HEK293 (cell line): ENCODE data around the gene PLCD3.

Experiments
- GLI4 ChIP-seq: fragments of 450-650 bp; formaldehyde crosslinking; IDR thresholded peaks from 2 replicates; pipeline ENCODE4 v1.5.1; 2016; ENCODE audit warnings: missing biosample characterization, missing genetic modification characterization
- HOXD13 ChIP-seq: sonication (generic); formaldehyde crosslinking; IDR thresholded peaks from 2 replicates; pipeline ENCODE4 v1.8.0; 2022; ENCODE audit warnings: missing genetic modification reagents, borderline replicate concordance
- YY1 ChIP-seq: fragments of 450-650 bp; formaldehyde crosslinking; IDR thresholded peaks from 2 replicates; pipeline ENCODE4 v1.5.1; 2018; ENCODE audit warnings: missing biosample characterization, missing genetic modification characterization
- ZBTB1 ChIP-seq: fragments of 450-650 bp; formaldehyde crosslinking; IDR thresholded peaks from 2 replicates; pipeline ENCODE4 v1.5.1; 2016; ENCODE audit warnings: missing biosample characterization, missing genetic modification characterization
- ZBTB17 ChIP-seq: fragments of 450-650 bp; formaldehyde crosslinking; IDR thresholded peaks from 2 replicates; pipeline ENCODE4 v1.5.1; 2016; ENCODE audit warnings: missing biosample characterization, missing genetic modification characterization
- ZBTB21 ChIP-seq: fragments of 450-650 bp; formaldehyde crosslinking; IDR thresholded peaks from 2 replicates; pipeline ENCODE4 v1.5.1; 2017; ENCODE audit warnings: missing biosample characterization, missing genetic modification characterization
- ZBTB48 ChIP-seq: fragments of 450-650 bp; formaldehyde crosslinking; IDR thresholded peaks from 2 replicates; pipeline ENCODE4 v1.5.1; 2016; ENCODE audit warnings: missing biosample characterization, missing genetic modification characterization
- ZFHX2 ChIP-seq: fragments of 450-650 bp; formaldehyde crosslinking; conservative IDR thresholded peaks from 2 replicates; pipeline ENCODE4 v1.5.1; 2016; ENCODE audit warnings: missing biosample characterization, missing genetic modification characterization
- ZIC2 ChIP-seq: fragments of 450-650 bp; formaldehyde crosslinking; IDR thresholded peaks from 2 replicates; pipeline ENCODE4 v1.5.1; 2016; ENCODE audit warnings: missing biosample characterization, missing genetic modification characterization
- ZNF121 ChIP-seq: fragments of 450-650 bp; formaldehyde crosslinking; IDR thresholded peaks from 2 replicates; pipeline ENCODE4 v1.5.1; 2016; ENCODE audit warnings: missing biosample characterization, missing genetic modification characterization
- ZNF146 ChIP-seq: fragments of 450-650 bp; formaldehyde crosslinking; IDR thresholded peaks from 2 replicates; pipeline ENCODE4 v1.5.1; 2016; ENCODE audit warnings: missing biosample characterization, missing genetic modification characterization
- ZNF174 ChIP-seq: fragments of 450-650 bp; formaldehyde crosslinking; IDR thresholded peaks from 2 replicates; pipeline ENCODE4 v1.5.0; 2017; ENCODE audit warnings: missing biosample characterization, mild to moderate bottlenecking, missing genetic modification characterization
- ZNF184 ChIP-seq: fragments of 450-650 bp; IDR thresholded peaks from 2 replicates; pipeline ENCODE4 v1.5.1; 2018; ENCODE audit warnings: missing biosample characterization, mild to moderate bottlenecking, missing genetic modification characterization
- ZNF23 ChIP-seq: fragments of 450-650 bp; formaldehyde crosslinking; IDR thresholded peaks from 2 replicates; pipeline ENCODE4 v1.5.1; 2016; ENCODE audit warnings: missing biosample characterization, missing genetic modification characterization, borderline replicate concordance
- ZNF302 ChIP-seq: fragments of 450-650 bp; formaldehyde crosslinking; IDR thresholded peaks from 2 replicates; pipeline ENCODE4 v1.5.1; 2016; ENCODE audit warnings: missing biosample characterization, missing genetic modification characterization, low read depth
- ZNF391 ChIP-seq: fragments of 450-650 bp; formaldehyde crosslinking; IDR thresholded peaks from 2 replicates; pipeline ENCODE4 v1.5.1; 2016; ENCODE audit warnings: low read depth, missing biosample characterization, missing genetic modification characterization, borderline replicate concordance
- ZNF416 ChIP-seq: fragments of 450-650 bp; formaldehyde crosslinking; IDR thresholded peaks from 2 replicates; pipeline ENCODE4 v1.5.1; 2016; ENCODE audit warnings: missing biosample characterization, missing genetic modification characterization
- ZNF433 ChIP-seq: fragments of 450-650 bp; formaldehyde crosslinking; IDR thresholded peaks from 2 replicates; pipeline ENCODE4 v1.5.1; 2016; ENCODE audit warnings: missing biosample characterization, missing genetic modification characterization, low read depth
- ZNF621 ChIP-seq: fragments of 450-650 bp; formaldehyde crosslinking; IDR thresholded peaks from 2 replicates; pipeline ENCODE4 v1.5.1; 2017; ENCODE audit warnings: missing biosample characterization, missing genetic modification characterization
- ZNF629 ChIP-seq: fragments of 450-650 bp; formaldehyde crosslinking; IDR thresholded peaks from 2 replicates; pipeline ENCODE4 v1.5.1; 2017; ENCODE audit warnings: missing biosample characterization, missing genetic modification characterization
- TF ChIP-seq, protein P1 (sequence below): fragments of 450-650 bp; formaldehyde crosslinking; IDR thresholded peaks from 2 replicates; pipeline ENCODE4 v1.5.1; 2016; ENCODE audit warnings: missing biosample characterization, missing genetic modification characterization, borderline replicate concordance
- TF ChIP-seq, protein P2 (sequence below): fragments of 450-650 bp; formaldehyde crosslinking; IDR thresholded peaks from 2 replicates; pipeline ENCODE4 v1.5.1; 2017; ENCODE audit warnings: missing biosample characterization, missing genetic modification characterization
- TF ChIP-seq, protein P3 (sequence below): fragments of 450-650 bp; formaldehyde crosslinking; conservative IDR thresholded peaks from 2 replicates; pipeline ENCODE4 v1.5.1; 2016; ENCODE audit warnings: low read depth, missing biosample characterization, missing genetic modification characterization
- TF ChIP-seq, protein P4 (sequence below): fragments of 450-650 bp; formaldehyde crosslinking; IDR thresholded peaks from 2 replicates; pipeline ENCODE4 v1.5.1; 2016; ENCODE audit warnings: missing biosample characterization, missing genetic modification characterization
- TF ChIP-seq, protein P5 (sequence below): fragments of 450-650 bp; formaldehyde crosslinking; IDR thresholded peaks from 2 replicates; pipeline ENCODE4 v1.5.0; 2017; ENCODE audit warnings: missing biosample characterization, missing genetic modification characterization, borderline replicate concordance
- TF ChIP-seq, protein P6 (sequence below): fragments of 450-650 bp; formaldehyde crosslinking; IDR thresholded peaks from 2 replicates; pipeline ENCODE4 v1.5.1; 2016; ENCODE audit warnings: missing biosample characterization, missing genetic modification characterization
- TF ChIP-seq, protein P7 (sequence below): fragments of 450-650 bp; formaldehyde crosslinking; IDR thresholded peaks from 2 replicates; pipeline ENCODE4 v1.5.1; 2016; ENCODE audit warnings: missing biosample characterization, missing genetic modification characterization, low read depth

Gene PLCD3

DNA sequence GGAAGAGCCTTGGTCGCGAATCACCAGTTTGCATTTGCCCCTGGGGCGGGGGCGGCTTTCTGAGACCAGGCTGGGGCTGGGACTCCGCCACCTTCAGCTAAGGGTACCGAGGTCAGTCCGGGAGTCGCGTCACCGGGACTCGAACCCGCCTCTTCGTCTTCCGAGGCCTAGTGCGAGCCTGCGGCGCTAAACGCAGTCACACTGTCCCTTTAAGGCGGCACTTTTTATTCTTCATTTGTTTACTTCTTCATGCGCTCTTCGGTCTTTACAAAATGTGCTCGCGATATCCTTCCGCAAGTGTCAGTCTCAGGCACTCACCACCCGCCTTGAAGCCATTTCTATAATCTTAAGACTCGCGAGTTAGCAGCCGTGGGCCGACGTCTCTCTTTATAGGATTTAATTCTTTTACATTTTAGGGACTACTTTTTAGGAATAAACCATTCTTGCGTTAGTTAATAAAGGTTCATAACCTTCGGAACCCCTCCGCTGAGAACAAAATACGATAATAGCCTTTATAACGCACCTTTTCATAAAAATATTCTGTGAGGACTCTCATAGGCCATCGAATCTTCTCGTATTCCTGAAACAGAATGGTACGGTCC lies 15.4 kb upstream of the PLCD3 start (continued):
- TF ChIP-seq ZNF433 (tag by site-specific recombination) (0 out of 2 replicates have a peak, but pooled peaks have one; percentile 12), ZBTB1 (tag by site-specific recombination) (no peak), ZFHX2 (tag by site-specific recombination) (peak; percentile 56), ZBTB17 (tag by site-specific recombination) (peak; percentile 10), ZBTB21 (tag by site-specific recombination) (peak; percentile 74), ZNF629 (tag by site-specific recombination) (peak; percentile 82), ZNF23 (tag by site-specific recombination) (no peak), ZNF416 (no peak), ZNF121 (tag by site-specific recombination) (no peak), YY1 (peak; percentile 86), ZNF621 (tag by site-specific recombination) (no peak), ZNF184 (tag by site-specific recombination) (peak; percentile 89; the same call in 1 of the 2 replicates), GLI4 (tag by site-specific recombination) (0 out of 2 replicates have a peak, but pooled peaks have one; percentile 69), ZNF302 (tag by site-specific recombination) (no peak; the same call in 1 of the 2 replicates), ZBTB48 (tag by site-specific recombination) (no peak), ZNF174 (no peak), ZIC2 (tag by site-specific recombination) (no peak; the same call in 1 of the 2 replicates), ZNF391 (tag by site-specific recombination) (peak; percentile 95), HOXD13 (no peak), ZNF146 (peak; percentile 93)
- TF ChIP-seq, protein P1, sequence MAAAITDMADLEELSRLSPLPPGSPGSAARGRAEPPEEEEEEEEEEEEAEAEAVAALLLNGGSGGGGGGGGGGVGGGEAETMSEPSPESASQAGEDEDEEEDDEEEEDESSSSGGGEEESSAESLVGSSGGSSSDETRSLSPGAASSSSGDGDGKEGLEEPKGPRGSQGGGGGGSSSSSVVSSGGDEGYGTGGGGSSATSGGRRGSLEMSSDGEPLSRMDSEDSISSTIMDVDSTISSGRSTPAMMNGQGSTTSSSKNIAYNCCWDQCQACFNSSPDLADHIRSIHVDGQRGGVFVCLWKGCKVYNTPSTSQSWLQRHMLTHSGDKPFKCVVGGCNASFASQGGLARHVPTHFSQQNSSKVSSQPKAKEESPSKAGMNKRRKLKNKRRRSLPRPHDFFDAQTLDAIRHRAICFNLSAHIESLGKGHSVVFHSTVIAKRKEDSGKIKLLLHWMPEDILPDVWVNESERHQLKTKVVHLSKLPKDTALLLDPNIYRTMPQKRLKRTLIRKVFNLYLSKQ = no peak
- TF ChIP-seq, protein P2, sequence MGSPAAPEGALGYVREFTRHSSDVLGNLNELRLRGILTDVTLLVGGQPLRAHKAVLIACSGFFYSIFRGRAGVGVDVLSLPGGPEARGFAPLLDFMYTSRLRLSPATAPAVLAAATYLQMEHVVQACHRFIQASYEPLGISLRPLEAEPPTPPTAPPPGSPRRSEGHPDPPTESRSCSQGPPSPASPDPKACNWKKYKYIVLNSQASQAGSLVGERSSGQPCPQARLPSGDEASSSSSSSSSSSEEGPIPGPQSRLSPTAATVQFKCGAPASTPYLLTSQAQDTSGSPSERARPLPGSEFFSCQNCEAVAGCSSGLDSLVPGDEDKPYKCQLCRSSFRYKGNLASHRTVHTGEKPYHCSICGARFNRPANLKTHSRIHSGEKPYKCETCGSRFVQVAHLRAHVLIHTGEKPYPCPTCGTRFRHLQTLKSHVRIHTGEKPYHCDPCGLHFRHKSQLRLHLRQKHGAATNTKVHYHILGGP (tag by site-specific recombination) = 0 out of 2 replicates have a peak, but pooled peaks have one; percentile 44
- TF ChIP-seq, protein P3, sequence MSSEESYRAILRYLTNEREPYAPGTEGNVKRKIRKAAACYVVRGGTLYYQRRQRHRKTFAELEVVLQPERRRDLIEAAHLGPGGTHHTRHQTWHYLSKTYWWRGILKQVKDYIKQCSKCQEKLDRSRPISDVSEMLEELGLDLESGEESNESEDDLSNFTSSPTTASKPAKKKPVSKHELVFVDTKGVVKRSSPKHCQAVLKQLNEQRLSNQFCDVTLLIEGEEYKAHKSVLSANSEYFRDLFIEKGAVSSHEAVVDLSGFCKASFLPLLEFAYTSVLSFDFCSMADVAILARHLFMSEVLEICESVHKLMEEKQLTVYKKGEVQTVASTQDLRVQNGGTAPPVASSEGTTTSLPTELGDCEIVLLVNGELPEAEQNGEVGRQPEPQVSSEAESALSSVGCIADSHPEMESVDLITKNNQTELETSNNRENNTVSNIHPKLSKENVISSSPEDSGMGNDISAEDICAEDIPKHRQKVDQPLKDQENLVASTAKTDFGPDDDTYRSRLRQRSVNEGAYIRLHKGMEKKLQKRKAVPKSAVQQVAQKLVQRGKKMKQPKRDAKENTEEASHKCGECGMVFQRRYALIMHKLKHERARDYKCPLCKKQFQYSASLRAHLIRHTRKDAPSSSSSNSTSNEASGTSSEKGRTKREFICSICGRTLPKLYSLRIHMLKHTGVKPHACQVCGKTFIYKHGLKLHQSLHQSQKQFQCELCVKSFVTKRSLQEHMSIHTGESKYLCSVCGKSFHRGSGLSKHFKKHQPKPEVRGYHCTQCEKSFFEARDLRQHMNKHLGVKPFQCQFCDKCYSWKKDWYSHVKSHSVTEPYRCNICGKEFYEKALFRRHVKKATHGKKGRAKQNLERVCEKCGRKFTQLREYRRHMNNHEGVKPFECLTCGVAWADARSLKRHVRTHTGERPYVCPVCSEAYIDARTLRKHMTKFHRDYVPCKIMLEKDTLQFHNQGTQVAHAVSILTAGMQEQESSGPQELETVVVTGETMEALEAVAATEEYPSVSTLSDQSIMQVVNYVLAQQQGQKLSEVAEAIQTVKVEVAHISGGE (tag by site-specific recombination) = peak; percentile 49; the same call in 1 of the 2 replicates
- TF ChIP-seq, protein P4, sequence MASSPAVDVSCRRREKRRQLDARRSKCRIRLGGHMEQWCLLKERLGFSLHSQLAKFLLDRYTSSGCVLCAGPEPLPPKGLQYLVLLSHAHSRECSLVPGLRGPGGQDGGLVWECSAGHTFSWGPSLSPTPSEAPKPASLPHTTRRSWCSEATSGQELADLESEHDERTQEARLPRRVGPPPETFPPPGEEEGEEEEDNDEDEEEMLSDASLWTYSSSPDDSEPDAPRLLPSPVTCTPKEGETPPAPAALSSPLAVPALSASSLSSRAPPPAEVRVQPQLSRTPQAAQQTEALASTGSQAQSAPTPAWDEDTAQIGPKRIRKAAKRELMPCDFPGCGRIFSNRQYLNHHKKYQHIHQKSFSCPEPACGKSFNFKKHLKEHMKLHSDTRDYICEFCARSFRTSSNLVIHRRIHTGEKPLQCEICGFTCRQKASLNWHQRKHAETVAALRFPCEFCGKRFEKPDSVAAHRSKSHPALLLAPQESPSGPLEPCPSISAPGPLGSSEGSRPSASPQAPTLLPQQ (tag by site-specific recombination) = peak; percentile 93
- TF ChIP-seq, protein P5, sequence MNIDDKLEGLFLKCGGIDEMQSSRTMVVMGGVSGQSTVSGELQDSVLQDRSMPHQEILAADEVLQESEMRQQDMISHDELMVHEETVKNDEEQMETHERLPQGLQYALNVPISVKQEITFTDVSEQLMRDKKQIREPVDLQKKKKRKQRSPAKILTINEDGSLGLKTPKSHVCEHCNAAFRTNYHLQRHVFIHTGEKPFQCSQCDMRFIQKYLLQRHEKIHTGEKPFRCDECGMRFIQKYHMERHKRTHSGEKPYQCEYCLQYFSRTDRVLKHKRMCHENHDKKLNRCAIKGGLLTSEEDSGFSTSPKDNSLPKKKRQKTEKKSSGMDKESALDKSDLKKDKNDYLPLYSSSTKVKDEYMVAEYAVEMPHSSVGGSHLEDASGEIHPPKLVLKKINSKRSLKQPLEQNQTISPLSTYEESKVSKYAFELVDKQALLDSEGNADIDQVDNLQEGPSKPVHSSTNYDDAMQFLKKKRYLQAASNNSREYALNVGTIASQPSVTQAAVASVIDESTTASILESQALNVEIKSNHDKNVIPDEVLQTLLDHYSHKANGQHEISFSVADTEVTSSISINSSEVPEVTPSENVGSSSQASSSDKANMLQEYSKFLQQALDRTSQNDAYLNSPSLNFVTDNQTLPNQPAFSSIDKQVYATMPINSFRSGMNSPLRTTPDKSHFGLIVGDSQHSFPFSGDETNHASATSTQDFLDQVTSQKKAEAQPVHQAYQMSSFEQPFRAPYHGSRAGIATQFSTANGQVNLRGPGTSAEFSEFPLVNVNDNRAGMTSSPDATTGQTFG (tag by site-specific recombination) = peak; percentile 42; the same call in 1 of the 2 replicates
- TF ChIP-seq, protein P6, sequence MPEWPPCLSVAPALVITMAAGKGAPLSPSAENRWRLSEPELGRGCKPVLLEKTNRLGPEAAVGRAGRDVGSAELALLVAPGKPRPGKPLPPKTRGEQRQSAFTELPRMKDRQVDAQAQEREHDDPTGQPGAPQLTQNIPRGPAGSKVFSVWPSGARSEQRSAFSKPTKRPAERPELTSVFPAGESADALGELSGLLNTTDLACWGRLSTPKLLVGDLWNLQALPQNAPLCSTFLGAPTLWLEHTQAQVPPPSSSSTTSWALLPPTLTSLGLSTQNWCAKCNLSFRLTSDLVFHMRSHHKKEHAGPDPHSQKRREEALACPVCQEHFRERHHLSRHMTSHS = no peak
- TF ChIP-seq, protein P7, sequence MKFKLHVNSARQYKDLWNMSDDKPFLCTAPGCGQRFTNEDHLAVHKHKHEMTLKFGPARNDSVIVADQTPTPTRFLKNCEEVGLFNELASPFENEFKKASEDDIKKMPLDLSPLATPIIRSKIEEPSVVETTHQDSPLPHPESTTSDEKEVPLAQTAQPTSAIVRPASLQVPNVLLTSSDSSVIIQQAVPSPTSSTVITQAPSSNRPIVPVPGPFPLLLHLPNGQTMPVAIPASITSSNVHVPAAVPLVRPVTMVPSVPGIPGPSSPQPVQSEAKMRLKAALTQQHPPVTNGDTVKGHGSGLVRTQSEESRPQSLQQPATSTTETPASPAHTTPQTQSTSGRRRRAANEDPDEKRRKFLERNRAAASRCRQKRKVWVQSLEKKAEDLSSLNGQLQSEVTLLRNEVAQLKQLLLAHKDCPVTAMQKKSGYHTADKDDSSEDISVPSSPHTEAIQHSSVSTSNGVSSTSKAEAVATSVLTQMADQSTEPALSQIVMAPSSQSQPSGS (tag by site-specific recombination) = no peak
